ENCODE measurements around the gene RELB.

RELB gene

DNA sequence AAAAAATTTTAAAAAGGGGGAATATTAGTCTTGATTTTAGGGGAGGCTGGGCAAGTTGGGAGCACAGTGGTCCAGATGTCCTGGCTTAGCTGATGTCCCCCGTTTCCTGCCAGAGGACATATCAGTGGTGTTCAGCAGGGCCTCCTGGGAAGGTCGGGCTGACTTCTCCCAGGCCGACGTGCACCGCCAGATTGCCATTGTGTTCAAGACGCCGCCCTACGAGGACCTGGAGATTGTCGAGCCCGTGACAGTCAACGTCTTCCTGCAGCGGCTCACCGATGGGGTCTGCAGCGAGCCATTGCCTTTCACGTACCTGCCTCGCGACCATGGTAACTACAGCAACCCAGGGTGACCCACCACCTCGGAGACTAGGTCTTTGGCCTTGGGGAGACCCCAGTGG lies 31.2 kb downstream of the RELB start:
- Histone ChIP-seq H4K20me1 (ENCODE audit: insufficient read depth, low read length) (no peaks in the 10 kb centered on the region), H3K9me3 (replicated peaks; ENCODE audit: insufficient read depth, low read length) (no peaks in the 10 kb centered on the region), H3K4me2 (ENCODE audit: low read depth, low read length) (no peak overlapping the region), H3K9me2 (replicated peaks; ENCODE audit: insufficient read depth, low read length) (no peaks in the 10 kb centered on the region), H3K27ac (ENCODE audit: low read length) (no peak overlapping the region), H3K9ac (ENCODE audit: low read length) (no peak overlapping the region), H2AFZ (ENCODE audit: low read length) (no peak overlapping the region), H3F3A (ENCODE audit: insufficient read depth, low read length) (no peaks in the 10 kb centered on the region), H3K36me3 (replicated peaks; ENCODE audit: insufficient read depth, low read length) (peaks cover 7% of the 10 kb centered on the region; the same call in 1 of the 2 replicates), H3K79me2 (ENCODE audit: low read length) (no peaks in the 10 kb centered on the region), H3K27me3 (replicated peaks; ENCODE audit: insufficient read depth, low read length) (no peaks in the 10 kb centered on the region), H3K4me3 (ENCODE audit: low read length) (no peak overlapping the region), H3K4me1 (ENCODE audit: low read length) (no peaks in the 10 kb centered on the region)
- no peak for TF ChIP-seq EZH2phosphoT487 (IDR thresholded peaks at IDR 0.05; ENCODE audit: low read length)
- TF ChIP-seq, protein P1, sequence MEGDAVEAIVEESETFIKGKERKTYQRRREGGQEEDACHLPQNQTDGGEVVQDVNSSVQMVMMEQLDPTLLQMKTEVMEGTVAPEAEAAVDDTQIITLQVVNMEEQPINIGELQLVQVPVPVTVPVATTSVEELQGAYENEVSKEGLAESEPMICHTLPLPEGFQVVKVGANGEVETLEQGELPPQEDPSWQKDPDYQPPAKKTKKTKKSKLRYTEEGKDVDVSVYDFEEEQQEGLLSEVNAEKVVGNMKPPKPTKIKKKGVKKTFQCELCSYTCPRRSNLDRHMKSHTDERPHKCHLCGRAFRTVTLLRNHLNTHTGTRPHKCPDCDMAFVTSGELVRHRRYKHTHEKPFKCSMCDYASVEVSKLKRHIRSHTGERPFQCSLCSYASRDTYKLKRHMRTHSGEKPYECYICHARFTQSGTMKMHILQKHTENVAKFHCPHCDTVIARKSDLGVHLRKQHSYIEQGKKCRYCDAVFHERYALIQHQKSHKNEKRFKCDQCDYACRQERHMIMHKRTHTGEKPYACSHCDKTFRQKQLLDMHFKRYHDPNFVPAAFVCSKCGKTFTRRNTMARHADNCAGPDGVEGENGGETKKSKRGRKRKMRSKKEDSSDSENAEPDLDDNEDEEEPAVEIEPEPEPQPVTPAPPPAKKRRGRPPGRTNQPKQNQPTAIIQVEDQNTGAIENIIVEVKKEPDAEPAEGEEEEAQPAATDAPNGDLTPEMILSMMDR (IDR thresholded peaks at IDR 0.05; ENCODE audit: low read length), result no peak
- no peak for TF ChIP-seq EZH2 (optimal IDR thresholded peaks at IDR 0.05; ENCODE audit: low read depth, low read length)
- no peak for DNase-seq

DNA sequence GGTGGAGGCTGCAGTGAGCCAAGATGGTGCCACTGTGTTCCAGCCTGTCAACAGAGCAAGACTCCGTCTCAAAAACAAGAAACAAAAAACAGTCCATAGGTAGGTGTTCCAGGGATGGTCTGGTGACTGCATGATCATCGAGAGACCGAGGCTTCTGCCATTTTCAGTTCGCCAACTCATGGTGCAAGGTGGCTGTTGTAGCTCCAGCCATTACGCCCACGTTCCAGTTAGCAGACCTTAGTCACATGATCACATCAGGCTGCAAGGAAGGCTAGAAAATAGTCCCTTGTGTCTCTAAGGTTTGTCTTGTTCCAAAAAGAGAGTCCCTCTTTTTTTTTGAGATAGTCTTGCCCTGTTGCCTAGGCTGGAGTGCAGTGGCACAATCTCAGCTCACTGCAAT lies 34.5 kb downstream of the RELB start:
- Histone ChIP-seq H3K27ac (ENCODE audit: low read length) (no peak overlapping the region), H3K9me2 (replicated peaks; ENCODE audit: insufficient read depth, low read length) (no peaks in the 10 kb centered on the region), H3K4me1 (ENCODE audit: low read length) (peaks cover 11% of the 10 kb centered on the region), H3K27me3 (replicated peaks; ENCODE audit: insufficient read depth, low read length) (no peaks in the 10 kb centered on the region), H3K36me3 (replicated peaks; ENCODE audit: insufficient read depth, low read length) (no peaks in the 10 kb centered on the region; the same call in 1 of the 2 replicates), H2AFZ (ENCODE audit: low read length) (no peak overlapping the region), H4K20me1 (ENCODE audit: insufficient read depth, low read length) (peaks cover 10% of the 10 kb centered on the region), H3K4me2 (ENCODE audit: low read depth, low read length) (no peak overlapping the region), H3K9ac (ENCODE audit: low read length) (no peak overlapping the region), H3K9me3 (replicated peaks; ENCODE audit: insufficient read depth, low read length) (no peaks in the 10 kb centered on the region), H3K79me2 (ENCODE audit: low read length) (peaks cover 19% of the 10 kb centered on the region), H3K4me3 (ENCODE audit: low read length) (no peak overlapping the region), H3F3A (ENCODE audit: insufficient read depth, low read length) (peaks cover 9% of the 10 kb centered on the region)
- TF ChIP-seq, protein P1 (IDR thresholded peaks at IDR 0.05; ENCODE audit: low read length), result no peak
- TF ChIP-seq EZH2 (optimal IDR thresholded peaks at IDR 0.05; ENCODE audit: low read depth, low read length), result no peak
- TF ChIP-seq EZH2phosphoT487 (IDR thresholded peaks at IDR 0.05; ENCODE audit: low read length), result no peak
- DNase-seq, result no peak

DNA sequence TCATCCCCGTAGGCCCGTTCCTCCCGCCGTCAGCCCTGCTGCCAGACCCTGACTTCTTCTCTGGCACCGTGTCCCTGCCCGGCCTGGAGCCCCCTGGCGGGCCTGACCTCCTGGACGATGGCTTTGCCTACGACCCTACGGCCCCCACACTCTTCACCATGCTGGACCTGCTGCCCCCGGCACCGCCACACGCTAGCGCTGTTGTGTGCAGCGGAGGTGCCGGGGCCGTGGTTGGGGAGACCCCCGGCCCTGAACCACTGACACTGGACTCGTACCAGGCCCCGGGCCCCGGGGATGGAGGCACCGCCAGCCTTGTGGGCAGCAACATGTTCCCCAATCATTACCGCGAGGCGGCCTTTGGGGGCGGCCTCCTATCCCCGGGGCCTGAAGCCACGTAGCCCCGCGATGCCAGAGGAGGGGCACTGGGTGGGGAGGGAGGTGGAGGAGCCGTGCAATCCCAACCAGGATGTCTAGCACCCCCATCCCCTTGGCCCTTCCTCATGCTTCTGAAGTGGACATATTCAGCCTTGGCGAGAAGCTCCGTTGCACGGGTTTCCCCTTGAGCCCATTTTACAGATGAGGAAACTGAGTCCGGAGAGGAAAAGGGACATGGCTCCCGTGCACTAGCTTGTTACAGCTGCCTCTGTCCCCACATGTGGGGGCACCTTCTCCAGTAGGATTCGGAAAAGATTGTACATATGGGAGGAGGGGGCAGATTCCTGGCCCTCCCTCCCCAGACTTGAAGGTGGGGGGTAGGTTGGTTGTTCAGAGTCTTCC lies 36.3 kb downstream of the RELB start:
- H3K9me3 ChIP-seq (replicated peaks; ENCODE audit: insufficient read depth, low read length), result no peaks in the 10 kb centered on the region
- H3K9ac ChIP-seq (ENCODE audit: low read length), result no peak overlapping the region

More for the DNA sequence above, 36.3 kb downstream of the RELB start:
- Histone ChIP-seq H3K27me3 (replicated peaks; ENCODE audit: insufficient read depth, low read length) (no peaks in the 10 kb centered on the region), H3K79me2 (ENCODE audit: low read length) (peaks cover 37% of the 10 kb centered on the region), H3K27ac (ENCODE audit: low read length) (no peak overlapping the region), H4K20me1 (ENCODE audit: insufficient read depth, low read length) (peaks cover 10% of the 10 kb centered on the region), H3K4me3 (ENCODE audit: low read length) (no peak overlapping the region), H3K4me1 (ENCODE audit: low read length) (peaks cover 17% of the 10 kb centered on the region), H3K4me2 (ENCODE audit: low read depth, low read length) (no peak overlapping the region), H3F3A (ENCODE audit: insufficient read depth, low read length) (peaks cover 9% of the 10 kb centered on the region), H3K9me2 (replicated peaks; ENCODE audit: insufficient read depth, low read length) (no peaks in the 10 kb centered on the region), H2AFZ (ENCODE audit: low read length) (no peak overlapping the region), H3K36me3 (replicated peaks; ENCODE audit: insufficient read depth, low read length) (no peaks in the 10 kb centered on the region; the same call in 1 of the 2 replicates)
- DNase-seq, result no peak
- no peak for TF ChIP-seq EZH2 (optimal IDR thresholded peaks at IDR 0.05; ENCODE audit: low read depth, low read length)
- TF ChIP-seq, protein P1 (IDR thresholded peaks at IDR 0.05; ENCODE audit: low read length), result no peak
- TF ChIP-seq EZH2phosphoT487 (IDR thresholded peaks at IDR 0.05; ENCODE audit: low read length), result no peak
